ENCODE measurements around the gene CXorf38. TPM values are rescaled to one million over a fixed set of nuclear protein-coding genes. Genes with fewer than 3 reads are reported as not detected.

Gene CXorf38
- total RNA-seq, 1 experiment from 2014 or later: 18.3 TPM

GRCh38 chrX:40579900-40580536 is 67.3 kb downstream of the CXorf38 start:
- POLR2A ChIA-PET (ENCODE audit: unreplicated experiment): interaction anchor here (0.5 kb wide), 1 partner anchor 495 kb away, joined by 3 read pairs; no protein-coding TSS in a partner anchor

GRCh38 chrX:40579141-40579540 is 68.2 kb downstream of the CXorf38 start:
- CTCF ChIA-PET: no interaction called here

More at GRCh38 chrX:40579900-40580536, 67.3 kb downstream of the CXorf38 start:
- TF ChIP-seq EZH2phosphoT487 (IDR thresholded peaks at IDR 0.05; ENCODE audit: borderline replicate concordance, low read length) (no peak), CTCF (conservative IDR thresholded peaks at IDR 0.05; ENCODE audit: low read depth, low read length) (no peak), EZH2 (IDR thresholded peaks at IDR 0.05; ENCODE audit: low read length, unreplicated experiment) (no peak)
- Histone ChIP-seq H3K27ac (ENCODE audit: low read length) (no peak overlapping the region), H3K79me2 (ENCODE audit: low read length) (peaks cover 30% of the 10 kb centered on the region), H2AFZ (ENCODE audit: low read length) (peak overlapping the region; percentile 95), H3K36me3 (ENCODE audit: low read depth, low read length) (no peaks in the 10 kb centered on the region), H3K9me2 (replicated peaks; ENCODE audit: low read length) (no peaks in the 10 kb centered on the region), H3F3A (ENCODE audit: low read length, unreplicated experiment) (no peaks in the 10 kb centered on the region), H3K9ac (ENCODE audit: low read length) (peak overlapping the region; percentile 59), H3K4me1 (ENCODE audit: insufficient read depth, low read length) (no peaks in the 10 kb centered on the region; the same call in 1 of the 2 replicates), H3K9me3 (ENCODE audit: low read length) (no peaks in the 10 kb centered on the region), H3K4me2 (ENCODE audit: low read length) (peak overlapping the region; percentile 86), H3K4me3 (ENCODE audit: low read length) (peak overlapping the region; percentile 88), H4K20me1 (ENCODE audit: low read length) (no peaks in the 10 kb centered on the region), H3K27me3 (ENCODE audit: low read length) (no peaks in the 10 kb centered on the region)
- BruUV-seq (replicated peaks): TSS peak; percentile 89
- CTCF ChIA-PET: no interaction called here
- intact Hi-C loops (cut with micrococcal nuclease): no loop called here
- ATAC-seq (peak; percentile 61), DNase-seq (no peak)

More at GRCh38 chrX:40579141-40579540, 68.2 kb downstream of the CXorf38 start:
- H3K4me2 ChIP-seq (ENCODE audit: low read length): no peak overlapping the region
- TF ChIP-seq EZH2 (IDR thresholded peaks at IDR 0.05; ENCODE audit: low read length, unreplicated experiment) (no peak), EZH2phosphoT487 (IDR thresholded peaks at IDR 0.05; ENCODE audit: borderline replicate concordance, low read length) (no peak), CTCF (conservative IDR thresholded peaks at IDR 0.05; ENCODE audit: low read depth, low read length) (no peak)
- no peaks in the 10 kb centered on the region for H3F3A ChIP-seq (ENCODE audit: low read length, unreplicated experiment)
- no peak overlapping the region for H2AFZ ChIP-seq (ENCODE audit: low read length)
- no peaks in the 10 kb centered on the region; the same call in 1 of the 2 replicates for H3K4me1 ChIP-seq (ENCODE audit: insufficient read depth, low read length)
- POLR2A ChIA-PET (ENCODE audit: unreplicated experiment): no interaction called here
- no TSS peak for BruUV-seq (replicated peaks)
- H4K20me1 ChIP-seq (ENCODE audit: low read length): no peaks in the 10 kb centered on the region
- no peak overlapping the region for H3K4me3 ChIP-seq (ENCODE audit: low read length)
- no peak overlapping the region for H3K27ac ChIP-seq (ENCODE audit: low read length)
- DNase-seq: no peak
- intact Hi-C loops (cut with micrococcal nuclease): no loop called here
- no peaks in the 10 kb centered on the region for H3K9me2 ChIP-seq (replicated peaks; ENCODE audit: low read length)
- no peaks in the 10 kb centered on the region for H3K9me3 ChIP-seq (ENCODE audit: low read length)
- H3K36me3 ChIP-seq (ENCODE audit: low read depth, low read length): no peaks in the 10 kb centered on the region
- peaks cover 30% of the 10 kb centered on the region for H3K79me2 ChIP-seq (ENCODE audit: low read length)
- ATAC-seq: no peak
- H3K9ac ChIP-seq (ENCODE audit: low read length): no peak overlapping the region
- H3K27me3 ChIP-seq (ENCODE audit: low read length): no peaks in the 10 kb centered on the region

All from PC-3 (cell line).